Natural killer cell (primary cell): ENCODE results near the gene ROPN1B. TPM values are rescaled to one million over a fixed set of nuclear protein-coding genes. Genes with fewer than 3 reads are reported as not detected.
"Not testable (repeated sequence)": the region's sequence is repeated elsewhere in the genome, so short reads cannot be mapped to it uniquely, and the experiment has no call there.

ENCODE experiments used
- ATAC-seq, 3 donors: fragments of 150-1000 bp in 2 of 3; fragments of 200-7000 bp in 1 of 3; cut with Tn5 transposase; 1 replicate in 1 of 3; 2 replicates in 2 of 3; pipeline ENCODE4 v1.10.0; 2021; ENCODE audit warnings: mild to moderate bottlenecking in 2 of 3, moderate library complexity in 2 of 3
- DNase-seq, 2 donors: peaks; one replicate each; pipeline versions ENCODE4 v3.0.0 to v3.0.0-alpha.2; 2013 to 2021; ENCODE audit warnings: mixed read lengths in 1 of 2
- H3K27ac ChIP-seq: one replicate; pipeline ENCODE4 v1.5.1; 2013; ENCODE audit warnings: mild to moderate bottlenecking, low read length
- H3K27me3 ChIP-seq: one replicate; pipeline ENCODE4 v1.6.1; 2013; ENCODE audit warnings: low read length; ENCODE audit not compliant: control insufficient read depth, insufficient read depth
- H3K36me3 ChIP-seq: one replicate; pipeline ENCODE4 v1.6.1; 2013; ENCODE audit warnings: low read length; ENCODE audit not compliant: control insufficient read depth, insufficient read depth
- H3K4me1 ChIP-seq: one replicate; pipeline ENCODE4 v1.6.1; 2013; ENCODE audit warnings: low read length; ENCODE audit not compliant: control insufficient read depth, insufficient read depth
- H3K4me3 ChIP-seq: one replicate; pipeline ENCODE4 v1.5.1; 2013; ENCODE audit warnings: low read length
- H3K9me3 ChIP-seq: one replicate; pipeline ENCODE4 v1.6.1; 2013; ENCODE audit warnings: low read length; ENCODE audit not compliant: control insufficient read depth, insufficient read depth
- H3K27ac Mint-ChIP-seq, 2 donors: one replicate each; pipeline ENCODE4 v1.8.0; 2022; ENCODE audit warnings: mild to moderate bottlenecking in 2 of 2, mixed read lengths in 2 of 2, moderate library complexity in 1 of 2
- H3K27me3 Mint-ChIP-seq, 2 donors: one replicate each; pipeline ENCODE4 v1.8.0; 2022; ENCODE audit warnings: low read depth in 2 of 2, mixed read lengths in 2 of 2
- H3K36me3 Mint-ChIP-seq: one replicate; pipeline ENCODE4 v1.8.0; 2022; ENCODE audit warnings: mixed read lengths
- H3K4me1 Mint-ChIP-seq, 2 donors: one replicate each; pipeline ENCODE4 v1.8.0; 2022; ENCODE audit warnings: mixed read lengths in 2 of 2
- H3K4me3 Mint-ChIP-seq: one replicate; pipeline ENCODE4 v1.8.0; 2022; ENCODE audit warnings: mild to moderate bottlenecking, moderate library complexity, mixed read lengths
- H3K9me3 Mint-ChIP-seq, 2 donors: one replicate each; pipeline ENCODE4 v1.8.0; 2022; ENCODE audit warnings: mixed read lengths in 2 of 2
- WGBS: methylation state at CpG from one replicate; pipeline ENCODE4 v1.1.7; 2013; ENCODE audit warnings: missing lambda C conversion rate; ENCODE audit not compliant: insufficient coverage; 5-methylcytosine and 5-hydroxymethylcytosine counted together
- intact Hi-C: fragments of 100-400 bp; cut with micrococcal nuclease; formaldehyde crosslinking; loops from one replicate; pipeline ENCODE4 v1.14.2; 2022
- total RNA-seq, 4 donors: library from RNA; stranded (reverse); fragments of 120-200 nt in 1 of 4; gene quantifications; one replicate each; pipeline versions ENCODE4 v1.2.3 to v1.2.4, GENCODE V29; 2013 to 2022

ROPN1B gene
- total RNA-seq, 3 donors from 2014 or later (not counting 1 experiment from before 2014, with no cell fraction given), result not detected

DNA sequence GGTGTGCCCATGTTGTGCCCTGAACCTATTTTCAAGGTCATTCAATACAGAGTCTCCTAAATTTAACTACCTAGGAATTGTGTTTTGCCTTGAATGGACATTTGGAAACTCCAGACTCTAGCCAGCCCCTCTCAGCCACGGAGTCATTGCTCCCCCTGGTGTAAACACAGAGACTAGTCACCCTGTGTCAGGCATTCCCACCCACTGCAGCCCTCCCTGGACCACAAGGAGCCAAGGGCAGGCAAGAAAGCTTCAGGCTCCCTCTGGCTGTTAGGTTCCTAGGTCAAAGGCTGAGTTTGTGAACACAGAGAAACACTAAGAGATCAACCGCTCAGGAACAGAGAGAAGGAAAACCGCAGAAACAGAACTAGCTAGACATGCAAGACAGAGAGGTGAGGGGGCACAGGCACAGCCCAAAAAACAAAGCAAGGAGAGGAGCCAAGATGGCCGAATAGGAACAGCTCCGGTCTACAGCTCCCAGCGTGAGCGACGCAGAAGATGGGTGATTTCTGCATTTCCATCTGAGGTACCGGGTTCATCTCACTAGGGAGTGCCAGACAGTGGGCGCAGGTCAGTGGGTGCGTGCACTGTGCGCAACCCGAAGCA, 32.7 kb upstream of the ROPN1B start:
- H3K36me3 ChIP-seq, intact Hi-C loops, H3K9me3 Mint-ChIP-seq, DNase-seq, H3K9me3 ChIP-seq, H3K27ac Mint-ChIP-seq, H3K4me3 ChIP-seq, H3K4me3 Mint-ChIP-seq, H3K4me1 Mint-ChIP-seq, H3K4me1 ChIP-seq, H3K27ac ChIP-seq, H3K27me3 ChIP-seq, H3K36me3 Mint-ChIP-seq: not testable (repeated sequence)
- ATAC-seq, result peak in 2 of 3 donors; percentile 49 to 50
- WGBS, result 87% methylated on average over 13 of the region's 13 CpGs
- H3K27me3 Mint-ChIP-seq, result peaks cover 4 to 12% of the 10 kb centered on the region in 2 donors

DNA sequence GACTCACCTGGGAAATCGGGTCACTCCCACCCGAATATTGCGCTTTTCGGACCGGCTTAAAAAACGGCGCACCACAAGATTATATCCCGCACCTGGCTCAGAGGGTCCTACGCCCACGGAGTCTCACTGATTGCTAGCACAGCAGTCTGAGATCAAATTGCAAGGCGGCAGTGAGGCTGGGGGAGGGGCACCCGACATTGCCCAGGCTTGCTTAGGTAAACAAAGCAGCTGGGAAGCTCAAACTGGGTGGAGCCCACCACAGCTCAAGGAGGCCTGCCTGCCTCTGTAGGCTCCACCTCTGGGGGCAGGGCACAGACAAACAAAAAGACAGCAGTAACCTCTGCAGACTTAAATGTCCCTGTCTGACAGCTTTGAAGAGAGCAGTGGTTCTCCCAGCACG, 32.1 kb upstream of the ROPN1B start:
- H3K4me1 ChIP-seq, H3K4me3 Mint-ChIP-seq, H3K4me3 ChIP-seq, H3K36me3 ChIP-seq, H3K27me3 ChIP-seq, H3K9me3 Mint-ChIP-seq, ATAC-seq, H3K27ac ChIP-seq, H3K27ac Mint-ChIP-seq, H3K36me3 Mint-ChIP-seq, H3K4me1 Mint-ChIP-seq, DNase-seq, intact Hi-C loops, H3K9me3 ChIP-seq: not testable (repeated sequence)
- WGBS, result 85% methylated on average over 11 of the region's 13 CpGs
- peaks cover 4 to 12% of the 10 kb centered on the region in 2 donors for H3K27me3 Mint-ChIP-seq

DNA sequence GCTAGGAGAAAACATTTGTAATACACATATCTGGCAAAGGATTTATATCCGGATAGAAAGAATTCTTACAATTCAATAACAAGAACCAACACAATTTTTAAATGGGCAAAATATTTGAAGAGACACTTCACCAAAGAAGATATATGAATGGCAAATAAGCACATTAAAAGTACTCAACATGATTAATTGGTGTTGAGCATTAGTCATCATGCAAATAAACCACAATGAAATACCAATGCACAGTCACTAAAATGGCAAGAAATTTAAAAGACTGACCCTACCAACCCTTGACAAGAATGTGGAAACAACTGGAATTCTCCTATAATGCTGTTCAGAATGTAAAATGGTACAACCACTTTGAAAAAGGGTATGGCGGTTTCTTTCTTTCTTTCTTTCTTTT, 21.2 kb upstream of the ROPN1B start:
- H3K36me3 Mint-ChIP-seq, DNase-seq, H3K27ac ChIP-seq, intact Hi-C loops, H3K4me3 ChIP-seq, H3K4me1 ChIP-seq, H3K4me3 Mint-ChIP-seq, ATAC-seq, H3K9me3 ChIP-seq, H3K27me3 ChIP-seq, H3K36me3 ChIP-seq, H3K27ac Mint-ChIP-seq, H3K4me1 Mint-ChIP-seq, H3K9me3 Mint-ChIP-seq: not testable (repeated sequence)
- WGBS, result 100% methylated on average over 1 of the region's 2 CpGs
- peaks cover 20 to 42% of the 10 kb centered on the region in 2 donors for H3K27me3 Mint-ChIP-seq

DNA sequence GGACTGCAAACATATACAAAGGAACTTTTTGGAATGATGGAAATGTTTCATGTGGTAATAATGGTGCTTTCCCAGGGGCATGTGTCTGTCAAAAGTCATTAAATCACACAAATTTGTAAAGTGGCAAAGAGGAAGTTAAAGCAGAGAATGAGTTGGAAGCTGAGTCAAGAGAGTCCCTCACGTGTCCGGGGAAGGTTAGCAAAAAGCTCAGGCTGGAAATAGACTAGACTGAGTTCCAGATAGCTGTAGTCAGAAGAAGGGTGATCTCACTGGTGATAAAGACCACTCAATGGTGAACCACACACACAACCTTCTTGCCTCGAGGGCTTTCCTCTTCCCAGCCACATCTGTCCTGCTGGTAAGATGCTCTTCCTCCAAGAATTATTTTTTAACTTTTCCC, 20.1 kb upstream of the ROPN1B start:
- H3K4me3 Mint-ChIP-seq, H3K27ac ChIP-seq: not testable (repeated sequence)

DNA sequence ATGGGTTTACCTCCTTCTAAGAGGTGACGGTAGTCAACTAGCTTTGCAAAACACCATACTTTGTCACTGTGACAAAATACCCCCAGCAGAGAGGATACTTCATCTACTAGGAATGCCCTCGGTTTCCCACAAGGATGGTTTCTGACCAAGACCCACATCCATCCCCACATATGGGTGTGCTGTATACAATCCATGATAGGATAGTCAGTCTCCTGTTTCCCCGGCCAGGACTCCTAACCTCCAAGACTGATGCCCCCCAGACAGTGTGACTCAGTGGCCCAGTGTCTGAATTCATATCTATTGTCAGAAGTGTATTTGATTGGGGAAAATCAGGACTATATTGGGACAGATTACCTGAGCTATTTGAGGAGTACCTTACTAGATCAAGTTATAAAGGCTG, 17.8 kb upstream of the ROPN1B start:
- H3K36me3 ChIP-seq, H3K36me3 Mint-ChIP-seq, H3K9me3 Mint-ChIP-seq, ATAC-seq, H3K4me3 Mint-ChIP-seq, H3K4me3 ChIP-seq, intact Hi-C loops, H3K27me3 ChIP-seq, H3K27ac ChIP-seq, DNase-seq, H3K27ac Mint-ChIP-seq, H3K9me3 ChIP-seq, H3K4me1 ChIP-seq, H3K4me1 Mint-ChIP-seq: not testable (repeated sequence)
- 87% methylated on average over 2 of the region's 3 CpGs for WGBS
- H3K27me3 Mint-ChIP-seq, result peaks cover 8 to 34% of the 10 kb centered on the region in 2 donors

More for the DNA sequence above, 20.1 kb upstream of the ROPN1B start:
- H3K27ac Mint-ChIP-seq, H3K9me3 Mint-ChIP-seq, DNase-seq, intact Hi-C loops, H3K4me3 ChIP-seq, H3K27me3 ChIP-seq, H3K4me1 Mint-ChIP-seq, H3K9me3 ChIP-seq, H3K36me3 ChIP-seq, H3K4me1 ChIP-seq, ATAC-seq, H3K36me3 Mint-ChIP-seq: not testable (repeated sequence)
- 0% methylated on average over 3 of the region's 3 CpGs for WGBS
- peaks cover 17 to 48% of the 10 kb centered on the region in 2 donors for H3K27me3 Mint-ChIP-seq

DNA sequence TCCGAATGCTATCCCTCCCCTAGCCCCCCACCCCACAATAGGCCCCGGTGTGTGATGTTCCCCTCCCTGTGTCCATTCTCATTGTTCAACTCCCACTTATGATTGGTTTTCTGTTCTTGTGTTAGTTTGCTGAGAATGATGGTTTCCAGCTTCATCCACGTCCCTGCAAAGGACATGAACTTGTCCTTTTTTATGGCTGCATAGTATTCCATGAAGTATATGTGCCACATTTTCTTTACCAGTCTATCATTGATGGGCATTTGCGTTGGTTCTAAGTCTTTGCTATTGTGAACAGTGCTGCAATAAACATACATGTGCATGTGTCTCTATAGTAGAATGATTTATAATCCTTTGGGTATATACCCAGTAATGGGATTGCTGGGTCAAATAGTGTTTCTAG, 12.0 kb upstream of the ROPN1B start:
- ATAC-seq, DNase-seq, H3K9me3 Mint-ChIP-seq, H3K27me3 ChIP-seq, H3K4me1 ChIP-seq, H3K27ac Mint-ChIP-seq, H3K4me1 Mint-ChIP-seq, intact Hi-C loops, H3K36me3 Mint-ChIP-seq, H3K9me3 ChIP-seq, H3K36me3 ChIP-seq, H3K4me3 Mint-ChIP-seq, H3K27ac ChIP-seq, H3K4me3 ChIP-seq: not testable (repeated sequence)
- H3K27me3 Mint-ChIP-seq, result peaks cover 5 to 15% of the 10 kb centered on the region in 2 donors
- WGBS, result 100% methylated on average over 2 of the region's 4 CpGs
